ENCODE data around the gene SLC25A51. TPM values are rescaled to one million over a fixed set of nuclear protein-coding genes. Genes with fewer than 3 reads are reported as not detected.

The SLC25A51 gene
- total RNA-seq, 1 experiment from 2014 or later = 40.8 TPM

GRCh38 chr9:37922363-37923117 is 18.6 kb upstream of the SLC25A51 start:
- H3K4me1 ChIP-seq (ENCODE audit: insufficient read depth, low read length, poor library complexity, severe bottlenecking) = peaks cover 11% of the 10 kb centered on the region
- no peak for DNase-seq (ENCODE audit: low spot score)

GRCh38 chr9:37921546-37922300 is 17.8 kb upstream of the SLC25A51 start:
- intact Hi-C loops (cut with micrococcal nuclease; ENCODE audit: unreplicated experiment) = no loop called here
- no TSS peak for BruUV-seq (replicated peaks)
- Histone ChIP-seq H3K27me3 (replicated peaks; ENCODE audit: insufficient read depth, low read depth, low read length, poor library complexity) (no peaks in the 10 kb centered on the region), H3K36me3 (ENCODE audit: insufficient read depth, low read length, poor library complexity, severe bottlenecking) (peaks cover 3% of the 10 kb centered on the region), H3K9me3 (ENCODE audit: low read depth, low read length, poor library complexity, severe bottlenecking) (no peaks in the 10 kb centered on the region), H3K4me1 (ENCODE audit: insufficient read depth, low read length, poor library complexity, severe bottlenecking) (peaks cover 6% of the 10 kb centered on the region), H3K27ac (ENCODE audit: low read depth, low read length, poor library complexity, severe bottlenecking) (no peak overlapping the region), H3K4me3 (ENCODE audit: low read depth, low read length, poor library complexity, severe bottlenecking) (no peak overlapping the region)
- CTCF ChIA-PET = no interaction called here
- DNase-seq (ENCODE audit: low spot score) = no peak
- no peak for TF ChIP-seq EZH2 (IDR thresholded peaks at IDR 0.05; ENCODE audit: borderline replicate concordance, low read depth, low read length, poor library complexity, severe bottlenecking)
- POLR2A ChIA-PET (ENCODE audit: low non-redundant PET) = no interaction called here

More at GRCh38 chr9:37922363-37923117, 18.6 kb upstream of the SLC25A51 start:
- Histone ChIP-seq H3K36me3 (ENCODE audit: insufficient read depth, low read length, poor library complexity, severe bottlenecking) (peaks cover 3% of the 10 kb centered on the region), H3K9me3 (ENCODE audit: low read depth, low read length, poor library complexity, severe bottlenecking) (no peaks in the 10 kb centered on the region), H3K4me3 (ENCODE audit: low read depth, low read length, poor library complexity, severe bottlenecking) (no peak overlapping the region), H3K27ac (ENCODE audit: low read depth, low read length, poor library complexity, severe bottlenecking) (no peak overlapping the region), H3K27me3 (replicated peaks; ENCODE audit: insufficient read depth, low read depth, low read length, poor library complexity) (no peaks in the 10 kb centered on the region)
- ChIA-PET CTCF (no interaction called here), POLR2A (ENCODE audit: low non-redundant PET) (no interaction called here)
- no peak for TF ChIP-seq EZH2 (IDR thresholded peaks at IDR 0.05; ENCODE audit: borderline replicate concordance, low read depth, low read length, poor library complexity, severe bottlenecking)
- no TSS peak for BruUV-seq (replicated peaks)
- intact Hi-C loops (cut with micrococcal nuclease; ENCODE audit: unreplicated experiment) = no loop called here

GRCh38 chr9:37921168-37921510 is 17.2 kb upstream of the SLC25A51 start:
- POLR2A ChIA-PET (ENCODE audit: low non-redundant PET) = no interaction called here

More at GRCh38 chr9:37921168-37921510, 17.2 kb upstream of the SLC25A51 start:
- CTCF ChIA-PET = no interaction called here
- DNase-seq (ENCODE audit: low spot score) = no peak
- H3K27ac ChIP-seq (ENCODE audit: low read depth, low read length, poor library complexity, severe bottlenecking) = no peak overlapping the region
- BruUV-seq (replicated peaks) = no TSS peak
- H3K9me3 ChIP-seq (ENCODE audit: low read depth, low read length, poor library complexity, severe bottlenecking) = no peaks in the 10 kb centered on the region
- intact Hi-C loops (cut with micrococcal nuclease; ENCODE audit: unreplicated experiment) = no loop called here
- H3K4me3 ChIP-seq (ENCODE audit: low read depth, low read length, poor library complexity, severe bottlenecking) = no peak overlapping the region
- no peaks in the 10 kb centered on the region for H3K27me3 ChIP-seq (replicated peaks; ENCODE audit: insufficient read depth, low read depth, low read length, poor library complexity)
- H3K36me3 ChIP-seq (ENCODE audit: insufficient read depth, low read length, poor library complexity, severe bottlenecking) = peaks cover 3% of the 10 kb centered on the region
- no peak for TF ChIP-seq EZH2 (IDR thresholded peaks at IDR 0.05; ENCODE audit: borderline replicate concordance, low read depth, low read length, poor library complexity, severe bottlenecking)
- TF ChIP-seq CTCF (conservative IDR thresholded peaks at IDR 0.05; ENCODE audit: low read depth, low read length) = no peak
- H3K4me1 ChIP-seq (ENCODE audit: insufficient read depth, low read length, poor library complexity, severe bottlenecking) = peaks cover under 1% of the 10 kb centered on the region

All from A673 (cell line).